ENCODE data around the gene RNASE9.

DNA sequence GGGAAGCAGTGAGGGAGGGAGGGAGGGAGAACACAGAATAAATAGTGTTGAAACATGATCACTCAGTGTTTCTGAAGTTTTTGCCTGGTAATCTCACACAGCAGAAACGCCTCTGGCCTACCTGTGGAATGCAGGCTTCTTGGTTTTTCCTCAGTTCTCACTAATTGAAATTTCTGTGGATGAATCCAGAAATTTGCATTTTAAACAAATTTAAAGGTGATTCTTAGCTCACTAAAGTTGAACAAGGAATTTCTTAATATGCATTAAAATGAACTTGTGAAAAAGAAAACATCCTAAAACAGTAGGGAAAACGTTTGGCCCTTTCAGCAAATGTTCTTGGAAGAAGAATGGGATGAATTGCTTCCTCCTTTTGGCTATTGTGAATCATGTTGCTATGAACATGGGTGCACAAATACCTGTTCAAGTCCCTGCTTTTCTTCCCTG, 1.4 kb downstream of the RNASE9 start:
- TF ChIP-seq, protein P1, sequence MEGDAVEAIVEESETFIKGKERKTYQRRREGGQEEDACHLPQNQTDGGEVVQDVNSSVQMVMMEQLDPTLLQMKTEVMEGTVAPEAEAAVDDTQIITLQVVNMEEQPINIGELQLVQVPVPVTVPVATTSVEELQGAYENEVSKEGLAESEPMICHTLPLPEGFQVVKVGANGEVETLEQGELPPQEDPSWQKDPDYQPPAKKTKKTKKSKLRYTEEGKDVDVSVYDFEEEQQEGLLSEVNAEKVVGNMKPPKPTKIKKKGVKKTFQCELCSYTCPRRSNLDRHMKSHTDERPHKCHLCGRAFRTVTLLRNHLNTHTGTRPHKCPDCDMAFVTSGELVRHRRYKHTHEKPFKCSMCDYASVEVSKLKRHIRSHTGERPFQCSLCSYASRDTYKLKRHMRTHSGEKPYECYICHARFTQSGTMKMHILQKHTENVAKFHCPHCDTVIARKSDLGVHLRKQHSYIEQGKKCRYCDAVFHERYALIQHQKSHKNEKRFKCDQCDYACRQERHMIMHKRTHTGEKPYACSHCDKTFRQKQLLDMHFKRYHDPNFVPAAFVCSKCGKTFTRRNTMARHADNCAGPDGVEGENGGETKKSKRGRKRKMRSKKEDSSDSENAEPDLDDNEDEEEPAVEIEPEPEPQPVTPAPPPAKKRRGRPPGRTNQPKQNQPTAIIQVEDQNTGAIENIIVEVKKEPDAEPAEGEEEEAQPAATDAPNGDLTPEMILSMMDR (IDR thresholded peaks at IDR 0.05 in 2 of 3, conservative IDR thresholded peaks at IDR 0.05 in 1 of 3; ENCODE audit: insufficient read depth in 2 of 3, low read depth in 1 of 3, low read length in 3 of 3): no peak
- TF ChIP-seq MYC (IDR thresholded peaks at IDR 0.05; ENCODE audit: low read depth, low read length): no peak
- TF ChIP-seq MYC (CRISPR knock-in tag; IDR thresholded peaks at IDR 0.05; ENCODE audit: borderline replicate concordance, low read depth): no peak
- TF ChIP-seq RHOXF2B (CRISPR knock-in tag; conservative IDR thresholded peaks at IDR 0.05): no peak
